GM18870 (cell line): ENCODE results near the gene ANO3.
"Not testable (repeated sequence)": the region's sequence is repeated elsewhere in the genome, so short reads cannot be mapped to it uniquely, and the experiment has no call there.

Experiments used
- ATAC-seq: cut with Tn5 transposase; IDR thresholded peaks from one replicate; pipeline ENCODE4 v1.9.1; 2021; ENCODE audit warnings: moderate library complexity; ENCODE audit not compliant: unreplicated experiment

The ANO3 gene

DNA sequence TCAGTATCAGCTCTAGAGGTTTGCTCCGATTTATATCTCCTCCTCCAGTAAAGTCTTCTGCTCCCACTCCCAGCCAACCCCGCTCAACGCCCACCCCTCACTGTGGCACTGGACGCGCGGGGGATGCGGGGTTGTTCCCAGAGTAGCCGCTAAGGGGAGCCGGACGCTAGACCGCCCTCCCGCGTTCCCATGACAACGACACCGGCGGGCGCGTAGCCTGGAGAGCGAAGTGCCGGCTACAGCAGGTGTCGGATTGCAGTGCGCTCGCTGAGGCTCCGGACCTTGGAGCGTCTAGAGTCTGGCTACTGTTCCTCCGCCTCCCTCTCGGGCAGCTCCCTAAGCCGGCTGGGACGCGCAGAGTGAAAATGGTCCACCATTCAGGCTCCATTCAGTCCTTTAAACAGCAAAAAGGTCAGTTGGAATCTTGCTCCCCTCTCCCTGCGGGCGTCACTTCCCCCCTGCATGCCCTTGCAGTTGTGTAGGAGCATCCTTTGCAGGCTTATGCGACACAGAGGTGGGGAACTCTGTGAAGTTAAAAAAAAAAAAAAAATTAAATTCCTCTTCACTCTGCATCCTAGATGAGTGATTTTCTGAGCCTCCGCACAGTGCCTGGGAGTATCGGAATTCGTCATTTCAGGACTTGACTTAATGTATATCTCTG lies at the start of gene ANO3:
TSS of gene ANO3 (plus strand) at position 220 of the 661 bp plus-strand sequence. CDS start at position 366, 146 bp downstream.
- peak; percentile 79 for ATAC-seq

- ATAC-seq, result no peak
Measured at GRCh38 chr11:26283852-26284408, 48.0 kb upstream of the ANO3 start.

DNA sequence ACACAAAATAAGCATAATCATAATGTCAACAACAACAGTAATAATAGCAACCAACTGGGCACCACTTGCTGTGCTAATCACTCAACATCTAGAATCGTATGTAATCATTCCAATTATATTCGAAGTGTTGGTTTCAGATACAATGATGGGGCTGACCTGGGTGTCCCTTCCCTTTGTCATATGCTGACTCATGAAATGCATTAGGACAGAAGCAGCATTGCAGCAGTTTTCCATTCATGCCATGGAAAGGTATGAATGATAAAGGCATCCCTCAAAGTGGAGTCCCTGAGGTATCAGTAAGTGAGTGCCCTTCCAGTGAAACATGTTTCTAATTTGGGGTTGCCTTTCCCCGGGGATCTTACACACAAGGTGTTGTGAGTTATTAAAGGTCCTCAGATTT lies 46.3 kb upstream of the ANO3 start:
- ATAC-seq, result no peak

DNA sequence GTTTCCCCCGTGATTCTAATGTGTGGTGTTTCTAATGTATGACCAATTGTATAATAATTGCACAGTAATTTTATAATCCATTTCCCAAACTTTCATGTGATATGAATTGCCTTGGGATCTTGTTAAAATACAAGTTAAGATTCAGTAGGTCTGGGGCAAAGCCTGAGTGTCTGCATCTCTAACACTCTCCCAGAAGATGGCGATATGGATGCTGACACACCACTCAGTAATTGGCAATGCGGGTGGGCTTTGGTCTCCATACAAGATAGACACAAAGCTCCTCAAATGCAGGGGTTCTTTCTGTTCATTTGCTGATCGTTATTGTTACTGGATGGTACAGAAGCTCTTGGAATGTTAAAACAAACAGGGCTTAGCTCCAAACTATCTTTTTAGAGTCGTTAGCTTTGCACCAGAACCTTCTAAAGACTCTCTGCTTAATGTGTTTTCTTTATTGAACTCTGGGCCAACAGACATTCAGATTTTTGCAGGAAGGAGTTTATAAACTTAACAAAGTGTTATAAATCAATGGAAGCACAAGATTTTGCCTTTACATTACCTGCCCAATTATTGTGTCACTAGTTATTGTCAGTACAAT lies 45.4 kb upstream of the ANO3 start:
- ATAC-seq, result no peak

DNA sequence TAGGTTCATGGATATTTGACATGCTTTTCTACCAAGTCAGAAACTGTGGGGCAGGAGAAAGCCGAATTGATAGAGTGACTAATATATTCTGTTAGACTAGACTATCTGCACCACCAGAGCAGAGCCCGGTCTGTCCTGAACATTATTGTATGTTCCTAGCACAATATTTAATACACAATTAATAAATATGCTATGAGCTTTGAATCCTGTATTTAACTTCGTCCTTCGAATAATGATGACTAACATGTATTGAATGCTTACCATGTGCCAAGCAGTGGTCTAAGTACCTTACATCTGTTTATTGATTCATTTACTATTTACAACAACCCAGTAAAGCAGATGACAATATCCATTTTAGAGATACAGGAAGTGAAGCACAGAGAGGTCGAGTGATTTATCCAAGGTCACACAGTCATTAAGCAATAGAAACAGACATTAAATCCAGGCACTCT lies 44.8 kb upstream of the ANO3 start:
- ATAC-seq, result no peak

DNA sequence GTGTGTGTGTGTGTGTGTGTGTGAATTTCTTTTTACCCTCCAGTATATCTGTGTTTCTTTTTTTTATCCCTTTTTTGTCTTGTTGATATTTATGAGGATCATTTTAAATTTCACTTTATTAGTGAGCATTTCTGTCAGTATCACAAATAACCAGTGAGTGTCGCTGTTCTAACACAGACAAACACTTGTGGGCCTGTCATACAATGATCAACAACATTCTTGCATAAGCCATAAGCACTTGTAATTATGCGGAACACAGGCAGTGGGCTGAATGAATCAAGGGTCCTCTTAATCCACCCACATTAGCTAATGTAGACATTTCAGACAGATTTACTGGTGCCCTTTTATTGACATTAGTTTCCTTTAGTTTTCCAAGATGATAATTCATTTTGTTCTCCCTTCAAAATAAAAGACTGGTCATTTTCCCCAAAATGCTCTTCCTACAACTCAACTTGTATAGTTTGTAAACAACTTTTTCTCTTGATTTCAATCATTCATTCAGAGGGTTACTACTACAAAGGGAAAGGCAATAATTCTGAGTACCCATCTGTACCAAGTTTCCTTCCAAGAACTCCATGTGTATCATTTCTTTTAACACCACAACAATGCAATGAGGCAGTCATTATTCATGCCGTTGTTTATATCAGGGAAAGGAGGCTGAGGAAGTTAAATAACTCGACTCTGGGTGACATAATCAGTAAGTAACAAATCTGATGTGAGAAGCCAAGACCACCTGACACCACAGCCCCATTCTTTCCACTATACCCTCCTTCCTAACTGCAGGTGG lies 34.5 kb upstream of the ANO3 start:
- no peak for ATAC-seq

GRCh38 chr11:26316372-26316771 lies 15.6 kb upstream of the ANO3 start:
- ATAC-seq, result not testable (repeated sequence)

DNA sequence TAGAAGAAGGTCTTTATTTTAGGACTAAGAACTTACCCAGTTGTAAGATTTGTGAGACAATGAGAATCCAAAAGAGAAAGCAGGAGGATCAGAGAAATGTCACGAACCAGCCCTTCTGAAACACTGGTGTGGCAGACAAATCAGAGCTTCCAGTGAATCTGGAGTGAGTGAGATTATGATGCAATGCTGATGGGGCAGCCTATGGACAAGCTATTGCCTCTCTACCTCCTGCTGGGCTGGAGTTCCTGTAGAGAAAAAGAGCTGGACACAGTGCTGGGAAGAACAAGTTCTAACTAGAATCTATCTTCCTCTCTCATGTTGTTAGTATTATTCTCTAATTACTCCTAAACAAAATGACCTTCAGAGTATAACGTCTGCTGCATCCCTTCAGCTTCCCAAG lies 12.0 kb upstream of the ANO3 start:
- ATAC-seq, result no peak

- no peak for ATAC-seq
Measured at GRCh38 chr11:26321516-26321915, 10.4 kb upstream of the ANO3 start.

GRCh38 chr11:26322335-26323067 lies 9.4 kb upstream of the ANO3 start:
- no peak for ATAC-seq

DNA sequence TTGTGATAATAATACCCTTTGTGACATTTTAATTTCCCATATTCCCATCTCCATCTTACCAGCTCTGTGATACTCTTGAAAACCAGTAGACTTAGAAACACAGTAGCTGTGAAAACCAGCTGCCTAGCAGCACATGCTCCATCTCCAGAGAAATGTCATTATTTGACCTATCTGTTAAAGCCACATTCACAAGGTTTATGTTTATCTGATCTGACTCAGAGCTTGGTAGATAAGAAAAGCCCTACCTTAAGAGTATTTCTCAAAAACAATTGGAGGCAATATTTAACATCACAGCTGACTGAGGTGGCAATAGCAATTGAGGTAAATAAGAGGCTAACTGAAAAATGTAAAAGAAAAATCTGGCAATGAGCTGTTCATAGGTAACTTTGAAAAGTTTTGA lies 8.1 kb upstream of the ANO3 start:
- no peak for ATAC-seq

DNA sequence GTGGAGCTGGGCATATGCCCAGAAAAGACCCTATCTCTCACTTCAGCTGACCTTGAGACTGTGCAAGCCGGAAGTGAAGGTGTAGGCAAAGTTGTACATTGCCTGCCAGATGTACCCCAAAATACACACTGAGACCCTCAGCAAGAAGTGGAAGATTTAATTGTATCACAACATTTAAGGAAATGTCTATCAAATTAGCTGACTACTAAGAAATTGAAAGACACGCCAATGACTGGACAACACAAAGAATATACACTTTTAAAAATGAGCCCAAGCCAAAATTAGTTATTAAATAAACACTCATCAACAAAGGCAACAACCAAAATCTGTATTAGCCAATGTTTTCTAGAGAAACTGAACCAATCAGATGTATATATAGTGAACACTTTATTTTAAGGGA lies 7.7 kb upstream of the ANO3 start:
- no peak for ATAC-seq

DNA sequence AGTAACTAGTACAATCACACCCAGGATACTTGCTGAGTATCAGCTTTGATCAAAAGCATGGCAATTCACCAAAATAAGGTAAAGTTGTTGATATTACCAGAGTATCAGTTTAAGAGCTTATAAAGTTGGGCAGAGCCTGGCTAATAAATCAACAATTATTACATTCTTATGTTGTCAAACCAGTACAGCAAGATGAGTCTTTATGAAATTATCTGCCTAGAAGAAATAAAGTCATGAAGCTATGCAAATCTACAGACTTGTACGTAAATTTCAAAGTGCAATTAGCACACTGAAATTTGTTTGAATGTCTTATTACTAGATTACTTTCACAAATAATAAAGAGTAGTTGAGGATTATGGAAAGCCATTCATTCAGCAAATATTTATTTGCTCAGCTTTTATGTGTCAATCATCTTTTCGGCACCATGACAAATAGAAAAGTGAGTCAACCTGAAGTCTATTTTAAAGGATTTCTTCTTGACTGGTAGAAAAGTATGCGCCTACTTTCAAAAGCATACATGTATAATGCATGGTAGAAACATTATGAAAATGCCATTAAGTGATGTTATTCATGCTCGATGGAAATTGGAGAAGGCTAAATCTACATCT lies 5.0 kb upstream of the ANO3 start:
- no peak for ATAC-seq

DNA sequence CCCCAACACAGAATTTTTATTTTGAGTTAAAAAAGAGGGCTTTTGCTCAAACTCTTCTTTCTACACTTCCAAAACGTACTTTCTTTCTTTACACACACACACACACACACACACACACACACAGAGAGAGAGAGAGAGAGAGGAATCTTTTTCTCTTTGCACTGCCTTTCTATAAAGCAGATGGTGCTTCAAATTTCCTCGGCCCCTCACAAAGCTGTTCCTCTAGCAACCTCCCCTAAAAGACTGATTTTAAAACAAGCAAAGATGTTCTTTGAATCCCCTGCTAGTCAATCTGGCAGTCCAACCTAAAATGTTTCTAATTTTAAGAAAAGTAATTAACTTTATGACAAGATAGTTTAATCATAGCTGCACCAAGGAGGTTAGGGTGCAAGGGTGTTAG lies 2.7 kb upstream of the ANO3 start:
- no peak for ATAC-seq

DNA sequence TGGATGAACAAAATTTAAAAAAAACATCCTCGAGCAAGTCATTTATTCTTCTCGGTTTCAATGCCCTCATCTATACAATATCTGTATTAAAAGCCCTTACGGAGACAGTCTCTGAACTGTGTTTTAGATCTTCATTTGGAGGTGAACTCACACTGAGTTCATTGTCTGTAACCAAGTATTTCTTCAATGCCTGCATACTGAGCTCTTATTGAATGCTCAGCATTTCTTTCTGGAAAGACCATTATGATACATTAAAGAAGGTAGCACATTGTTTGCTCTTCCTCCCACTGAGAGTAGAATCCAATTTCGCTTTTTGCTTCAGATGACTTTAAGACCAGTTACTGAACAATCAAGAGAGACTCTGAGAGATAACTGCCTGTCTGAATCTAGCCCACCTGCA lies 1.7 kb upstream of the ANO3 start:
- no peak for ATAC-seq

DNA sequence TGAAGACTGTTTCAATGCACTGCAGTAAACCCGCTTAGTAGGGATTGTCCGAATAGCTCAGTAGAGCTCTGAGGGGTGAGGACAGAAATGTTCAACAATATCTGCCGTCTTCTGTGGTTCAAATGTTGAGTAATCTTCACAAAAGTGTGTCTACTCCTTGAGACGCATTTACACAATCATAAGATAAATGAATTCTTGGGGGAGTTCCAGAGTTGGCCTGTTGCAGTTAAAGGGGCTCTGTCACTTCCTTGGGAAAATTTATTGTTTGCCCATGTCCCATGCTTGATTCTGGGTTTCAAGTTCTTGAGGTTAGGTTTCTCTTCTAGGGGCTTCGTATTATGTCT lies 614 bp downstream of the ANO3 start:
- ATAC-seq, result no peak

DNA sequence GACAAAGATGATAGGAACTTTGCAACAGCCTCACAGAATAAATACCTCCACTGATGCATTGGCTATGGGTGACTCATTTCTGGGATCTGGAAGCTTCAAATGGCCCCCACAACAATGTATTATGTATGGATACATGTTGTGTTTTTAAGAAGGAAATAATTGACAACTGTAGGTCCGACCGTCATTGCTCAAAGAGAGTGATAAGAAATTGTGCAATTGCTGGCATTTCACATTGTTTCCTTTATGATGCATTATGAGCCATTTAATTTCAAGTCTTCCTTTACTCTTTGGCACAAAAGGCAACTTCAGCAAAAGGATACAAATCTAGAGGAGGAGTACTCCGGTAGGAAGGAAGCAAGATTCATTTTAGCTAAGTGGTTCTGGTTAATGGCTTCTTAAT lies 2.0 kb downstream of the ANO3 start:
- ATAC-seq, result no peak

GRCh38 chr11:26335903-26336302 lies 4.0 kb downstream of the ANO3 start:
- no peak for ATAC-seq

DNA sequence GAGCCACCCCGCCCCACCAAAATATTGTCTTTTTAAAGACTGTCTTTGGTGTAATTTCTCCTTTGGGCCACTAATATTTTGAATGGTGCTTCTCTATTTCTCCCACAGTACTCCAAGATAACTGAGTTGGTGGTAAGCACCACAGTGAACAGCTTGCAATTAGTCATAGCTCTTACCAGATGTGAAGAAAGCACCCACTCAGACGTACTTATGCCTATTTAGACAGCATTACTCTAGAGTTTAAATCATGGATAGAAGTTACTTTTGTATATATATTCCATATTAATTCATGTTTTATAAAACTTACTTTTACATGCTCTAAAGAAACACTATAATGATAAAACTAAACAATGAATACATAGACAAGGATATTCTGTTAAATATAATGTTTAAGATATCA lies 12.7 kb downstream of the ANO3 start:
- ATAC-seq, result no peak

- ATAC-seq, result no peak
Measured at GRCh38 chr11:26348776-26349175, 16.8 kb downstream of the ANO3 start.

DNA sequence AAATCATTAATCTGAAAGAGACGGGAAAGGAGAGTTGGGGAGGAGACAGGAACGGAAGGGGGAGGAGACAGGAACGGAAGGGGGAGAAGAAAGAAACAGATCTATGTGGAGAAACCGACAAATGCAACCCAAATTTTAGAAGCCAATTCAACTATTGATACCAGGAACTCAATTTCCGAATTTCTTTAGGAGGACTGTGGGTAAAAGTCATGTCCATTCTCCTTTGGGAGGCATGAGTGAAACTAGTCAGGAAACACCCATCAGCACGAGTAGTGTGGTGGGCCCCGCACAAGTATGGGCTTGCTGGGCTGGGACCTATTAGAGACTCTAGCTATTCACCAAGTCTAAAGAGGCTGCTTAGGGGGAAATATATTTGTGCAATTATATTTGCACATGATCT lies 18.1 kb downstream of the ANO3 start:
- ATAC-seq, result no peak
